ENCODE measurements around the gene DNAJC4. TPM values are rescaled to one million over a fixed set of nuclear protein-coding genes. Genes with fewer than 3 reads are reported as not detected.

The DNAJC4 gene
- total RNA-seq, 1 donor from 2014 or later: 39.1 TPM

DNA sequence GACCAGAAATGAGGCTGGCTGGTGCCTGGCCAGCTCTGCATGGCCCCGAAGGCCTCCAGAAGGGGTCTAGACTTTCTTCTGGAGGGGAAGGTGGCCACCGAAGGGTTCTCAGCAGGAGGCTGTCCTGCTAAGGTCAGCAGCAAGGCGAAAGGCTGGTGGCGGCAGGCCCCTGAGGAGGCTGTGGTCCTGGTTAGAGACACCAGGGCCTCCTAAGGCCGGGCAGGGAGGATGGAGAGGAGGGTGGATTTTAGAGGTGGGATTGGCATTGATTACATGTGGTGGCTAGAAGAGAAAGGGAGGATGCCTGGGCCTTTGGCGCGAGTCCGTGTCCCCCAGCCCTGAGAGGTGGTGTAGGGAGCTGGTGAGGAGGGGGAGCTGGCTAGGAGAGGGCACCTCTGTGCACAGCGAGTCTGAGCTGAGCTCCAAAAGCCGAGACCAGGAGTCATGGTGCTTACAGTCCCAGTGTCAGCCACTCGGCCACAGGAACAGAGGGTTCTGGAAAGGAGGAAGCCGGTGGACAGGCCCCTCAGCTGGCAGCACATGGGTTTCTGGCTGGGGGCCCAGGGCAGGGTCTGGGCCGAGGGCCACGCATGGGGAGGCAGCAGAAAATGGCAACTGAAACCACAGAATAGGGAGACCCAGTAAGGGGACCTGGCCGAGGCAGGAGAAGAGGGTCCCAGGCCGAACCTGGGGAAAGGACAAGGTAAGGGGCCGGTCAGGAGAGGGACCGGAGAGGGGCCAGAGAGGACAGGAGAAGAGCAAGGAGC is 21.4 kb upstream of the DNAJC4 start:
- Mint-ChIP-seq H3K36me3 (ENCODE audit: insufficient read depth) (peaks cover 6% of the 10 kb centered on the region), H3K4me1 (ENCODE audit: low read depth) (no peaks in the 10 kb centered on the region), H3K4me3 (ENCODE audit: low read depth) (no peak overlapping the region), H3K27ac (no peak overlapping the region), H3K9me3 (ENCODE audit: low read depth) (no peaks in the 10 kb centered on the region), H3K27me3 (no peaks in the 10 kb centered on the region)
- TF ChIP-seq, protein P1, sequence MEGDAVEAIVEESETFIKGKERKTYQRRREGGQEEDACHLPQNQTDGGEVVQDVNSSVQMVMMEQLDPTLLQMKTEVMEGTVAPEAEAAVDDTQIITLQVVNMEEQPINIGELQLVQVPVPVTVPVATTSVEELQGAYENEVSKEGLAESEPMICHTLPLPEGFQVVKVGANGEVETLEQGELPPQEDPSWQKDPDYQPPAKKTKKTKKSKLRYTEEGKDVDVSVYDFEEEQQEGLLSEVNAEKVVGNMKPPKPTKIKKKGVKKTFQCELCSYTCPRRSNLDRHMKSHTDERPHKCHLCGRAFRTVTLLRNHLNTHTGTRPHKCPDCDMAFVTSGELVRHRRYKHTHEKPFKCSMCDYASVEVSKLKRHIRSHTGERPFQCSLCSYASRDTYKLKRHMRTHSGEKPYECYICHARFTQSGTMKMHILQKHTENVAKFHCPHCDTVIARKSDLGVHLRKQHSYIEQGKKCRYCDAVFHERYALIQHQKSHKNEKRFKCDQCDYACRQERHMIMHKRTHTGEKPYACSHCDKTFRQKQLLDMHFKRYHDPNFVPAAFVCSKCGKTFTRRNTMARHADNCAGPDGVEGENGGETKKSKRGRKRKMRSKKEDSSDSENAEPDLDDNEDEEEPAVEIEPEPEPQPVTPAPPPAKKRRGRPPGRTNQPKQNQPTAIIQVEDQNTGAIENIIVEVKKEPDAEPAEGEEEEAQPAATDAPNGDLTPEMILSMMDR (IDR thresholded peaks at IDR 0.05; ENCODE audit: unreplicated experiment): no peak
- no peak for DNase-seq (ENCODE audit: low spot score, unreplicated experiment)

- DNase-seq (ENCODE audit: low spot score, unreplicated experiment): no peak
- Mint-ChIP-seq H3K4me3 (ENCODE audit: low read depth) (no peak overlapping the region), H3K9me3 (ENCODE audit: low read depth) (no peaks in the 10 kb centered on the region), H3K27ac (no peak overlapping the region), H3K4me1 (ENCODE audit: low read depth) (no peaks in the 10 kb centered on the region), H3K27me3 (no peaks in the 10 kb centered on the region), H3K36me3 (ENCODE audit: insufficient read depth) (peaks cover 2% of the 10 kb centered on the region)
- TF ChIP-seq, protein P1 (IDR thresholded peaks at IDR 0.05; ENCODE audit: unreplicated experiment): no peak
These were observed 20.8 kb upstream of the DNAJC4 start for GRCh38 chr11:64209563-64209843.

GRCh38 chr11:64210301-64211020 is 19.9 kb upstream of the DNAJC4 start:
- DNase-seq (ENCODE audit: low spot score, unreplicated experiment): no peak
- TF ChIP-seq, protein P1 (IDR thresholded peaks at IDR 0.05; ENCODE audit: unreplicated experiment): no peak
- no peaks in the 10 kb centered on the region for H3K4me1 Mint-ChIP-seq (ENCODE audit: low read depth)
- no peaks in the 10 kb centered on the region for H3K27me3 Mint-ChIP-seq
- H3K36me3 Mint-ChIP-seq (ENCODE audit: insufficient read depth): peaks cover 4% of the 10 kb centered on the region
- H3K9me3 Mint-ChIP-seq (ENCODE audit: low read depth): no peaks in the 10 kb centered on the region
- no peak overlapping the region for H3K4me3 Mint-ChIP-seq (ENCODE audit: low read depth)
- H3K27ac Mint-ChIP-seq: peak overlapping the region; percentile 82

DNA sequence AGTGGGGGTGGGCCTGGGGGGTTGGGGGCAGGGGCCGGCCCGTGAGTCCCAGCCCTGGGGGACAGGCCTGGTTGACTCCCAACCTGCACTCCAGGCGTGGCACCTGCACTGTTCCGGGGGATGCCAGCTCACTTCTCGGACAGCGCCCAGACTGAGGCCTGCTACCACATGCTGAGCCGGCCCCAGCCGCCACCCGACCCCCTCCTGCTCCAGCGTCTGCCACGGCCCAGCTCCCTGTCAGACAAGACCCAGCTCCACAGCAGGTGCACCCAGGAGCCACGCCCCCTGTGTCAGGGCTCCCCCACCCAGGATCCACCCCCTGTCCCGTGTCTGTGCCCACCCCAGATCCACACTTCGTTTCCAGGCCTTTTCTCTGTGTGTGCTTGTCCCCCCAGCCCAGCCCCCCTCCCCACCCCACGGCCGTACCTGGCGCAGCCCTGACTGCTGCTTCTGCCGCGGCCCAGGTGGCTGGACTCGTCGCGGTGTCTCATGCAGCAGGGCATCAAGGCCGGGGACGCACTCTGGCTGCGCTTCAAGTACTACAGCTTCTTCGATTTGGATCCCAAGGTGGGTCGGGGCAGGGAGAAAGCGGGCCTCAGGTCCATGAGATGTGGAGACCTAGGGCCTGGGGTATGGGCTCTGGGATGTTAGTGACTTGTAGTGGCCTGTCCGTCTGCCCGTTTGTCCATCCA is 19.0 kb upstream of the DNAJC4 start:
- Mint-ChIP-seq H3K9me3 (ENCODE audit: low read depth) (no peaks in the 10 kb centered on the region), H3K4me3 (ENCODE audit: low read depth) (no peak overlapping the region), H3K27ac (no peak overlapping the region), H3K4me1 (ENCODE audit: low read depth) (no peaks in the 10 kb centered on the region), H3K27me3 (no peaks in the 10 kb centered on the region), H3K36me3 (ENCODE audit: insufficient read depth) (peaks cover 4% of the 10 kb centered on the region)
- TF ChIP-seq, protein P1 (IDR thresholded peaks at IDR 0.05; ENCODE audit: unreplicated experiment): no peak
- DNase-seq (ENCODE audit: low spot score, unreplicated experiment): no peak

- Mint-ChIP-seq H3K36me3 (ENCODE audit: insufficient read depth) (peaks cover 8% of the 10 kb centered on the region), H3K4me1 (ENCODE audit: low read depth) (peaks cover 6% of the 10 kb centered on the region), H3K4me3 (ENCODE audit: low read depth) (no peak overlapping the region), H3K27me3 (no peaks in the 10 kb centered on the region), H3K27ac (no peak overlapping the region), H3K9me3 (ENCODE audit: low read depth) (no peaks in the 10 kb centered on the region)
- TF ChIP-seq, protein P1 (IDR thresholded peaks at IDR 0.05; ENCODE audit: unreplicated experiment): no peak
- DNase-seq (ENCODE audit: low spot score, unreplicated experiment): no peak
These were observed 13.5 kb upstream of the DNAJC4 start for GRCh38 chr11:64216879-64217278.

Measured in progenitor cell of endocrine pancreas (in vitro differentiated cells).